Muscle of back (tissue), 11 donors: Measurements from ENCODE around the gene SMC6. TPM values are rescaled to one million over a fixed set of nuclear protein-coding genes. Genes with fewer than 3 reads are reported as not detected.

Source experiments
- DNase-seq, 3 donors: peaks; one replicate each; pipeline versions ENCODE4 v3.0.0 to v3.0.0-alpha.2; 2013
- polyA plus RNA-seq, 10 donors: library from polyadenylated mRNA; unstranded; fragments of 120-200 nt; gene quantifications; one replicate each; pipeline ENCODE4 v1.2.1, GENCODE V29; 2013; ENCODE audit not compliant: insufficient read length in 10 of 10

Gene SMC6
- polyA plus RNA-seq, 10 donors: 28.1 to 60.3 (median 41.5) TPM

DNA sequence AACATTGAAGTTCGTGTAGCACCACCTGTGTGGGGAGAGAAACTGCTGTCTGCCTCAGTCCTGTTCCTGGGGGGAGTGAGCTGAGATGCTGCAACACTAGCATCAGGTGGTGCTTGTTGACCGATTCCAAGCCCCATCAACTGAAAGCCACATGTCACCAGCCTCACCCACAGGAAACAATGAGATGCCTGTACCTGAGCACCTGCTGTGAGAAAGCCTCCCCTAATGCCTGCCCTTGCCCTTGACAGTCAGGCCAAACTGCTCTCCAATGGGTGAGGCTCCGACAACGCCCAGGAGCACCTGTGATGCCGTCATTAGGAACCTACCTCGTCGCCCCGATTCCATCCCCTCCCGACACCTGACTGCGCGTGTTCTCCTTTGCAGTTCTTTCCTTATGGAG, 104.6 kb downstream of the SMC6 start:
- DNase-seq: no peak

DNA sequence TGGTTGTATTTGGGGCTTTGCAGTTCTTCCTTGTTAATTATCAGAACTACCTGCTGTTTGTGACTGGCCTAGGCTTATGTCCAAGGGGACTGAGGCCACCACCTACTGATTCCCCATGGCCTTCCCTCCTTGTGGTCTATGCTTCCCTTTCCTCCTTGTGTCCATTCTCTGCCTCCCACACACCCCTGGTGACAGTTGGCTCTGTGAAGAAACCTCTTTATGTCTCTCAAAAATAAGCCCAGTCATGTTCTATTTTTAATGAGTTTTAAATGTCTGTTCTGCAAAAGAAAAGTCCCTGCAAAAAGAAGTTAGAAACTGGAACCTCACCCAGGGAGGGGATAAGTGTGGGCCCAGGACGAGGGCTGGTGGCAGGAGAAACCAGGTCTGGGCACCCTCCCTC, 105.0 kb downstream of the SMC6 start:
- DNase-seq: no peak

DNA sequence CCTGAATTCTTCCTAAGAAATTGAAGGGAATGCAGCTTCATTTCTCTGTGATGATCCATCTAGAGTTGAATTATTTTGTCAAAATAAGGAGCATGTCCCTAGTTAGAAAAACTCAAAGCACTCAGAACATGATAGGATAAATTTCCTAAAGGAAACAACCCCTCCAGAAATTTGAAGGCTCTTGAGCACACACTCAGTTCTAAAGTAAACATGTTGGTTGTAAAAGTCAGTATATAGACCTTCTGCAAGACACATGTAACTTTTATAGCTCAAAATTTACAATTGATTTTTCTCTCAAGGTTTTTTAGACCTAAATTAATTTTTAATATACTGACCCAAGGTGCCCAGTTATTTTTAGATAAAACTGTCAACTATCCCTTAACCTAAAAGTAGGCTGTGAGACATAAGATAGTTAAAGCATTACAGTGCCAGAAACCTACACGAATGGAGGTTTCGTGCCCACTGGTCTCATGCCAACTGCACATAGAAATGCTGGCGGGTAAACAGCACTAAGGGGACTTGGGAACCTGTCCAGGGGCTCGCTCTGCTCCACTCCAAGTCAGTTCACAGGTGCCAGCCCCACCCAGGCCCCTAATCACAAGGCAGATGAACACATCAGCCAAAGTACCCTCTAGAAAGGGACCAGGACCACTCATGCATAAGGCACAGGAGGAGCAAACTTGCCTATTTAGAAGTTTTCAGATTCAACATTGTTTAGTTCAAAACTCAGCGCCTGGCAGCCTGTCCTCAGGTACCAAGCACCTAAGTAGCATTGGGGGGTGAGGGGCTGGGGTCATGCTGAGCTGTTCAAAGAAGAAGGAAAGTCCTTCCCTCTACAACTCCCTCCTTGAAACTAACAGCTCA, 106.5 kb downstream of the SMC6 start:
- no peak for DNase-seq

DNA sequence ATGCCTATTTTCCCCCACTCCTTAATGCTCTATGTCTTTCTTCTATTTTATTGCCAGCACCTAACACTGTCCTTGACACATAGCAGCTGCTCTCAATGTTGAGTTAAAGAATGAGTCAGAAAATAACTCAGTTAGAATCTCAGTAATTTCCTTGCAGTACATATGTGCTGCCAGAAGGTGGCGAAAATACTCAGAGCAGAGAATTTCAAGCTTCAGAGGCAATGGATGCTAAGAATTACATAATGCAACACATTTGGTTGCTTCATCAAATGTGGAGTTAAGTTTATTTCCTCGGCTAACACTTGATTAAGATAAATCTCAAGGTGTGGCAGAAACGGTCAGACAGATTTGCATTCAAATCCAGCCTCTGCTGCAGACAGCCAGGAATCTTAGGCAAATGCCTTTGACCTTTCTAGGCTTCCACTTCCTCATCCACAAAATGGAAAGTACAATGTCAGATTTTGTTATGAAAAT, 107.5 kb downstream of the SMC6 start:
- DNase-seq: peak; percentile 65 to 78 (median 73)

DNA sequence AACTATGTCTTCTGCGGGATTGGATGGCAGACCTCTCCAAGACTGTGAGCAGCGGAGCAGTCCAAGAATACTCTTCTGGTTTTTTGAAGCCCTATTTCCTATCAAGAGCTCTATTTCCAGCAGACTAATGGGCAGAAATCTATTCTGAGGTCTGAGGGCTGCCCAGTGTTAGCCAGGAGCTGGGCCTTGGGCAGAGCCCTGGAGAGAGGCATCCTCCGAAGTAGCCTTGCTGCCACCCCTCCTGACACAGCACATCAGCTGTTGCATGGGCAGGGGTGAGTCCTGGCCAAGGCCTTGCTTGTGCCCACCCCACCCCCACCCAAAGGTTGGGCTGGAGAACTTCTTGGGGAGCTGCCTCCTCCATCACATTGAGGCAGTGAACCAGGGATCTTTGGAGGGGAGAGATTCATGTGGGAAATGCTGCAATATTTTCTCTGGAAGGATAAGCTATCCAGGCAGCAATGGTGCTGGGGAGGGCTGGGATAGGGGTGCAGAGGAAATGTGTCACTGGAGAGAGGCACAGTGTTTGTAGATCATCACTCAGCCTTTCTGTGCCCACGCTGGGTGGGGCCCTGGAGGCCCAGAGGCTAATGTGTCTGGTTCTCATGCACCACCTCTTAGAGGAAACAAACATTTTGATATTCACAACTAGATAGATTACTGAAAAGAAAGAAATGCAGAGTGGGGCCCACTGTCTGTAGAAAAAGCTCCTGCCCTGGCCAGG, 108.5 kb downstream of the SMC6 start:
- DNase-seq: no peak

DNA sequence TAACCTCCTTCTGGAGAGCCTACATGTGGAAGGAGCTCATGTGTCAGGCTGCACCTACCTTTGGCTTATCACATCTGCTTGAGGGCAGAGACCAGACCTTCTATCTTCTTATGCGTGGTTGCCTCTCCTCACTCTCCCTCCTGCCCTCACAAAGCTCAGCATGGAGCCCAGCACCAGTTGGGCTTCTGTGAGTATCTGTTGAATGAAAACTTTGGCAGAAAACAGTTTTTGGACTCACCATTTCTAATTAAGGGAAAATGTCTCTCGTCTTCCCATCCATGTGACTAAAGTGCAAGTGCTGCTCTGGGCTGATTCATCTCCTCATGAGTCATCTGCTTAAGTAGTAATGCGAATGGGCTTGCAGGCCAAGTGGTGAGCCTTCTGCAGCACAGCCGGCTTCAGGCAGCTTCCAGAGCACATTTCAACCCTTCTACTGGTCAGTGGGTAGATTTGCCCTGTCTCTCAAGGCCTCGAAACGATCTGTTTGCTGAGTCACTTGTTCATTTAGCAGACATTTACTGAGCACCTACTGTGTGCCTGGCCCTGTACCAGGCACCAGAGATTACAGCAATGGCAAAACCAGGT, 110.5 kb downstream of the SMC6 start:
- peak in 2 of 3 donors; percentile 20 to 82 for DNase-seq

DNA sequence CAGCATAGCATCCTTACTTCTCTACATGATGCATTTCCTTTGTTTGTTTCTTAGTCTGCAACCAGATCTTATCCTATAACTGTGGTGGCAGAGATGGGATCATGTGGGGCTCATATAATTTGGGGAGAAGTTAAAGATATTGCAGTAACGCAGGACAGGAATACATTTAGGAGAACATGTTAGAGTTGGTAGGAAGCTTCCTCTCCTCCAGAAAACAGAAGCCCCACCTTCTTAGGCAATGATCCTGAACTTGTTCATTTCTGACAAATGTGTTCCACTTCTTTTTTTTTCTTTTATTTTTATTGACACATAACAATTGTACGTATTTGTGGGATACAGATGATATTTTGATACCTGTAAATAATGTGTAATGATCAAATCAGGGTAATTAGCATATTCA, 113.2 kb downstream of the SMC6 start:
- DNase-seq: no peak

DNA sequence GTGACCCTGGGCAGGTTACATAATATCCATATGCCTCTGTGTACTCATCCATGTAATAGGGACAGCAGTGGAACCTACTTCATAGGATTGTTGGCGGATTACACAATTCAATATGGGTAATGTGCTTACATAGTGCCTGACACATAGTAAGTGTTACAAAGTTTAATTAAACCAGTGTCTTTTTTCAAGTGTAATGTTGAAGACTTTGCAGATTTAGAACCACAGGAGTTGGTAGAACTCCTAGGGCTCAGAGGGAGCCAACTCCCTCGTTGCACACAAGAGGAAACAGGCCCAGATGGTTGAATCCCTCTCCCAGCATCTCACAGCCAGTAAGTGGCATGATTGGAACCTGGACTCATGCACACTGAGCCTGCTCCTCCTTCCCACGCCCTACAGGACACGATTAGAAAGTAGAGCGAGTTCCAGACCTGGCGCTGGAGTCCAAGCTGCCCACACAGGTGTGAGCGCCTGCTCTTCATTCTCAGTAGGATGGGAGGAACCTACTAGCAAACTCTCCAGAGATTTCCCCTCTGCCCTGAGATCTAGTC, 115.3 kb downstream of the SMC6 start:
- DNase-seq: no peak

DNA sequence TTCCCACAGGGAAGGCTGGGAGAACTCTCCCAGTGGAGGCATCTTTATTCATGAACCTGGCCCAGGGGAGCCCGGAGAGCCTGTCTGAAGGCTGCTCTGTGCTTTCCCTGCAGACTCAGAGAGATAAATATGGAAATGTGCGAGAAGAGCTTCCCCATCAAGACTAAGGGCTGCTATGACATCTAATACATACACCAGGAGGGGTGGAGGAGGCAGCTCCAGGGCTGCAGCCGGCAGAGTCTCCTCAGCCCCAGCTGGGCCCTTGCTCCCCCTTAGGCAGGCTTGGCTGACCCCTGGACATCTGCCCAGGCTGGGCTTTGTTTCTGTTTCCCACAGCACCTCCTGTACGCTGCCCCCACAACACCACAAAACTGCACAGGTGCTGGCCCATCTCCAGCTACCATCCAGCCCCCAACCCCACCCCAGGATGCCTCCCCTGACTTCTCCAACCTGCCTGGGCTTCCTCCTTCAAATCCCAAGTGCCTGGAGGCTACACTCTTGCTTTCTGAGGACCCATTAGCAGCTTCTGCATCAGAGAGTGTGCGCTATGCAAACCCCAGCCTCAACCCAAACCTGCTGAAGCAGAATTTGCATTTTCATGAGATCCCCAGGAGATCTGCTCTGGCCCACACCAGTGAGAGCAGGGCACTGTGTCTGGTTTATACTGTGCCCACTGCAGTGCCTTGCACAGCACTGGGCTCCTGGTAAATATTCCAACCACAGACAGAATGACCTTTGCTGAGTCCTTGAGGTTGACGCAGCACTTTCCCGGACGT, 116.3 kb downstream of the SMC6 start:
- DNase-seq: no peak

DNA sequence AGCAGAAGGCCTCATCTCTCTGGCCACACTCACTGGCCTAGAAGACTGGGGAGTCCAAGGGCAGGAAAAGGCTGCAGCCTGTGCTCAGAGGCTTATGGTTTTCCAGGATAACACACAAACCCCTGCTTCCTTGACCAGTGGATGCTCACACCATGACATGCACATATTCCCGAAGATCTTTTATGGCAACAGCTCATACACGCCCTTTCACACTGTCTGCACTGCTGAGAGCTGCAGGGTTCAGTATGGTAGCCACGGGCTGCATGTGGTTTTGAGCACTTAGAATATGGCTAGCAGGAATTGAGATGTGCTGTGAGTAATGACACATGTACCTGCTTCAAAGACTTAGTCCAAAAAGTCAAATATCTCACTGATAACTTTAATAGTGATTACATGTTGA, 117.4 kb downstream of the SMC6 start:
- no peak for DNase-seq

DNA sequence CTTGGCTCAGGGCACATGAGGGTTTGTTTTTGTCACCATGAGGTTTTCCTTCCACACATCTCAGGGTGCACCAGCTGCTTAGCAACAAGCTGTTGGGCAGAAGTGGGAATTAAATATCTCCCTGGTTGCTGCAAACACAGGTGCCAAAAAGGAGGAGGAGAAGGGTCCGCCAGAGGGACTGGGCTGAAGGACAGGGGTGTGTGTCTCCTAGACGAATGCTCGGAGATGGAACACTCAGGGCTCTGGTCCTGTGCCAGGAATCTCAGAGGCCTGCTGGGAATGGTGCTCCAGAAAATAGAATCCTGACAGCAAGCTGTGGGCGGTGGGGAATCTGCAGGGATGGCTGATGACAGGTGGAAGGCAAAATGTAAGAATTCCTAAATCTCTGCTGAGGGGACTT, 118.6 kb downstream of the SMC6 start:
- DNase-seq: peak; percentile 50 to 56 (median 53)

DNA sequence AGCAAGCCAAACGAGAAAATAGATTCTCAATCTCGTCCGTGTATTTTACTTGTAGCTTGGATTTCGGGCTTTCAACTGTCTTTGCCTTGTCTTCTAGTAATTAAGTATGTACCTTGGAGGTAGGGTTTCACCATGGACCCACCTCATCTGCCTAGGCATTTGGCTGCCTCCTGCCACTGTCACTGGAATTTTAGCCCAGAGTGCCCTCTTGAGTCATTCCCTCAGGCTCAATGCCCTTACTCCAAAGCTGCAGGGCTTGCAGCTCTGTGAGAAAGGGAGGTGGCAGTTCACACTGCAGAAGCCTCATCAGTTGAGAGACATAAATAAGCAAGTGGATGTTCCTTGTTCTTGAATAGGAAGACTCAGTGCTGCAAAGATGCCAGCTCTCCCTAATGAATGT, 123.5 kb downstream of the SMC6 start:
- no peak for DNase-seq

DNA sequence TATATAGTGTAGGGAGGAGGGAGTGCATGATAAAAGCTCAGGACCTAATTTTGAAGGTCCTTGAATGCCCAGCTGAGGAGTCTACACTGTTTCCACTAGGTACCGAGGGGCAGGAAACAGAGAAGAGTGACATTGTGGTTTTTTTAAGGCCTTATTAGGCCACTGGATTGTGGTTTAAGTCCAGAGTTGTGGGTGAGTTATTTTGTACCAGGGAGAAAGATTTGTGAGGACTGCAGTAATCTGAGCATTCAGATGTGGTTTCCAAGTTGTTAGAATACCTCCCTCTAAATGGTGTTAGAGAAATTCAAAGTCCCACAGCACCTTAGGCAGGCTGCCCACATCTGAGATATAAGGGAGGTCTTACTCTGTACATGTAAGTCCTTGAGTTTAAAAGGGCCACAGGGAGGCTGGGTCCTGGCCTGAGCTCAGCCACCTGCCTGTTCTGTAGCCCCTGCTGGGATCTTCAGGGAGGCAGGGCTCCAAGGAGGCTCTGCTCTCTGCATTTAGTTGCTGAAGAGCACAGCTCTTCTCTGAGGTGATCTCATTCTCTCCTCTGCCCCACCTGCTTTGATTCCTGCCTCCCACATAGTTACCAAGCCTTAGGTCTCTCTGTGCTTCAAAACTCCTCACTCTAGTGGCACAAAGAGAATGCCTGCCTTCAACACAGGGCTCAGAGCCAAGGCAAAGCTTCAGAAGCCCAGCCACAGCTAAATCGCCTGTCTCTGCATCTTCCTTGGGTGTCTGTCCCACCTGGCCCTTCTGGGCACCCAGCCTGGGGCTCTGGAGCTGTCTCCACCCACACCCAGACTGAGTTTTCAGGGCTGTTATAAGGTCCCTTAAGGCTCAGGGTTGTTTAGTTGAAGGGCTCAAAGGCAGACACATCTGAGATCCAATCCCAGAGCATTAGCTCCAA, 125.0 kb downstream of the SMC6 start:
- DNase-seq: no peak

DNA sequence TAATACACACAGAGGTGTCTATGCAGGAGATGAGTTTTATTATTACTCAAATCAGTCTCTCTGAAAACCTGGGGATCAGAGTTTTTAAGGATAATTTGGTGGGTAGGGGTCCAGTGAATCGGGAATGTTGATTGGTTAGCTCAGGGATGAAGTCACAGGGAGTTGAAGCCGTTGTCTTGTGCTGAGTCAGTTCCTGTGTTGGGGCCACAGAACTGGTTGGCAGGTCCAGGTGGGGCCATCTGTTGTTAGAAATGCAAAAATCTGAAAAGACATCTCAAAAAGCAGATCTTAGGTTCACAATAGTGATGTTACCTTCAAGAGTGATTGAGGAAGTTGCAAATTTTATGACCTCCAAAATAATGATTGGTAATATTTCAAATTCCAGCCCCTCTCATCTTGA, 126.2 kb downstream of the SMC6 start:
- DNase-seq: no peak

DNA sequence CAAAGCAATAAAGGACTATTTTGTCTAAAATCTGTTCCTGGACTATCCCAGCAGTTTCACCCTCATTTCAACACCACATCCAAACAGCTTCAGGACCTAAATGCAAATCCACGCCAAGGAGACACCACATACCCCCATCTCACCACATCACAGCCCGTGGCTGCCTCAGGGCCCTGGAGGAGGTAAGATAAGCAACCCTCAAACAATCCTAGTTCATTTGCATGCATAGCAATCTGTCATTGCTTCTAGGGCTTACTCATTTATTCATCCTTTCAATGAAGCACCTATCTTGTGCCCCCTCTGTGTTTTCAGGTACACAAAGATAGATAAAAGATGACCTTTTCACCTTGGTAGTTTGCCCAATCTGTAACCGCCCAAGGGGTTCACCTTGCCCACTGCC, 126.6 kb downstream of the SMC6 start:
- DNase-seq: no peak

DNA sequence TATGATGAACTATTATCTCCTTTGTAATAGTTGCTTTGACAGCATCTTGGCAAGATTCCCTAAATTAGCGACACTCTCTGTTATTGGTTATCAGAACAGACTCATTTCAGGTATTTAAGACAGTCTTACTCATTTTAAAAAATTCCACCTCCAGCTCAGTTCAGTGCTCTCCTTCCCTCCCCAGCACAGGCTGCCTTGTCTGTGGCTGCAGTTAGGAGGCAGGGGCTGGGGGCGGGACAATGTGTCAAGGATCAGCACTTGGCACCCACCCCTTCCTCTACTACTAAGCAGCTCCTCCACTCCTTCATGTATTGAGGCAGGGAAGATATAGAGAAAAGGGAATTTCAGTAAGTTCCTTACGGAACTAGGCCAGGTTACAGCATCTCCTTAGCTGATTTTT, 128.2 kb downstream of the SMC6 start:
- no peak for DNase-seq

DNA sequence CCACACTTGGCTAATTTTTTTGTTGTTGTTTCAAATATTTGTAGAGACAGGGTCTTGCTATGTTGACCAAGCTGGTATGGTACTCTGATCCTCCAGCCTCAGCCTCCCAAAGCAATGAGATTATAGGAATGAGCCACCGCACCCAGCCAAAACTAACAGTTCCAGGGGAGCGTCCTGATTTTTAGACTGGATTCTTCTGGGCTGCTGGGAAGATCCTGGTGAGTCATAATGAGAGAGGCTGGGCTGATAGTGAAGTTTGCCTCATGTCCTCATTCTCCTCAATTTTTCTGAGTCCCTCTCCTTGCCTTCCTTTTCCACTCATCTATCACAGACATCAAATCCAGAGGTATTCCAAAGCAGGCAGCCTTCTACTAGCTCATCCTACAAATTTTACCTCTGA, 131.8 kb downstream of the SMC6 start:
- no peak for DNase-seq

DNA sequence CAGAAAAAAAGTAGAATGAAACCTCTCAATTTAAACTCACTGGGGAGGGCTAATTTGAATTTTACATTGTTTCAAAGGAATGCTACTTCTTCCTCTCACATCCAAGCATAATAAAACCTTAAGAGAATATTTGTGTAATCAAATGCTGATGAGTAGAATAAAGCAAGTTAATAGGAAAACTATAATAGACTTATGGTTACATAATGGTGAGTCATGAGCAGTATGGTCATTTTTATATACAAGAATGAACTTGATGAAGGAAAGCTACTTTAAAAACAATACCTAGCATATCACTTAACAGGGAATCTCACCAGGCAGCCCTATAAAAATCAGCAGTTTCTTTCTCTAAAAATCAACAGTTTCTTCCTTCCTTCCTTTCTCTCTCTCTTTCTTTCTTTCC, 132.8 kb downstream of the SMC6 start:
- DNase-seq: no peak

DNA sequence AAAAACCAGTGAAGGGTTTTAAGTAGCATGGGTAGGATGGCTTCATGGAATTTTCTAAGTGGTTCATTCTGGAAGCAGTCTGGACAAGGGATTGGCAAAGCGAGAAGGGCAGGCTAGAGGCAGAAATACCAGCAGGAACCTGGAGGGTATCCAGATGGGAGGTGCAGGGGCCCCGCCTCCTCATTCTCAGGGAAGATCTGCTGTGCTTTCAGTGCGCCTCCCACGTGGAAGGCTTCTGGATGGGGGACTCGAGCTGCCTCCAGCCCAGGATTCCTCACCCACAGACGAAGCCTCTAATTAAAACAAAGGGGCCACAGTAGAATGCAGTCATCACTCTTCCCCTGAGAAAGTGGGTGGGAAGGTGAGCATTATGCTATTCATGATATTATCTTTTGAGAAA, 133.3 kb downstream of the SMC6 start:
- no peak for DNase-seq

DNA sequence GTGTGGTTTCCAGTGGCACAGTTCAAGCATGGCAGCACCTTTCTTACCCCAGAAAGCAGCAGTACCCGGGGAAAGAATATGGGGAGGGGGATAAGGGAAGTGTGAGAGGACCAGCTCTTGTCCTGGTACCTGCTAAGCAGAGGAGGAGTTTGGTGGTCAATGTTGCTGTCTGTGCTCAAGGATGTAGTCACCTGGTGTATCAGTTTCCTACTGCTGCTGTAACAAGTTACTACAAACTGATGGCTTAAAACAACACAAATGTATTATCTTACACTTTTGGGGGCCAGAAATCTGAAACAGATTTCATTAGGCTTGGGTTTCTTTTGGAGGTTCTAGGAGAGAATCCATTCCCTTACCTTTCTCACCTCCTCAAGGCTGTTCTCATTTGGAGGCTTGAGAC, 135.7 kb downstream of the SMC6 start:
- DNase-seq: no peak

DNA sequence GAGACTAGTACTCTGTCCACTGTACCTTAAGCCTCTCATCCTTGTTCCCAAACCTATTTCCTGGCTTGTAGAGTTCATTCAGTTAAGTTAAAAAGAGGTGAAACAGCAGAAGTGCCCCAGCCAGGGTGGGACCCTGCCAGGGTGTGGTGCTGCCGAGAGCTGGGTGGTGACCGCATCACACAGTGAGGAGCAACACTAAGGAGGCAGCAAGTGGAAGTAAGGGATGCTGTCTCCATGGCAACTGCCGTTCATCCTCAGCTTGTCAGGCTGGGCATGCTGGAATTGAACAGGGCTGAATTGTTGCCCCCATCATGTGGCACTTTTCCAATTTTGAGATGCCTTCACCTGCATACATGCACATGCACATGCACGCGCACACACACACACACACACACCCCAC, 136.1 kb downstream of the SMC6 start:
- no peak for DNase-seq
